Keratinocyte (primary cell): ENCODE data around the gene CELSR1. TPM values are rescaled to one million over a fixed set of nuclear protein-coding genes. Genes with fewer than 3 reads are reported as not detected.

Experiments
- DNase-seq: peaks from one replicate; pipeline ENCODE4 v3.0.0-alpha.2; 2011; ENCODE audit warnings: low read depth, missing footprints, low spot score
- FAIRE-seq: peaks from 2 replicates; lab custom pipeline; 2011; peaks lifted over from hg19 to GRCh38; lab: Jason Lieb, UNC
- H2AFZ ChIP-seq: 2 replicates; pipeline ENCODE4 v1.6.0; 2012; ENCODE audit warnings: low read length, control low read depth, inconsistent platforms; ENCODE audit not compliant: control insufficient read depth
- H3K27ac ChIP-seq: 2 replicates; pipeline ENCODE4 v1.5.1; 2011; ENCODE audit warnings: low read length; ENCODE audit not compliant: control insufficient read depth, insufficient read depth
- H3K27me3 ChIP-seq: 3 replicates; pipeline ENCODE4 v1.6.0; 2011; ENCODE audit warnings: low read length; ENCODE audit not compliant: control insufficient read depth, insufficient read depth; ENCODE audit errors: extremely low read depth
- H3K36me3 ChIP-seq, 2 experiments: 2 replicates in 1 of 2; 3 replicates in 1 of 2; pipeline ENCODE4 v1.5.1; 2011; ENCODE audit warnings: low read length in 2 of 2, mild to moderate bottlenecking in 1 of 2; ENCODE audit not compliant: control insufficient read depth in 2 of 2, insufficient read depth in 2 of 2; ENCODE audit errors: extremely low read depth in 1 of 2
- H3K4me1 ChIP-seq: 3 replicates; pipeline ENCODE4 v1.5.1; 2011; ENCODE audit warnings: low read length; ENCODE audit not compliant: control insufficient read depth, insufficient read depth; ENCODE audit errors: extremely low read depth
- H3K4me2 ChIP-seq: 3 replicates; pipeline ENCODE4 v1.6.0; 2011; ENCODE audit warnings: low read depth, low read length; ENCODE audit not compliant: control insufficient read depth, insufficient read depth; ENCODE audit errors: extremely low read depth
- H3K4me3 ChIP-seq, 3 experiments: fragments of 200-600 bp in 1 of 3; sonication (generic) in 1 of 3; 2 replicates in 2 of 3; 3 replicates in 1 of 3; pipeline ENCODE4 v1.5.1; 2011 to 2016; ENCODE audit warnings: low read length in 3 of 3, mild to moderate bottlenecking in 3 of 3, control low read depth in 2 of 3, inconsistent platforms in 1 of 3, low read depth in 1 of 3, mixed read lengths in 1 of 3, mixed run types in 1 of 3, moderate library complexity in 1 of 3; ENCODE audit not compliant: control insufficient read depth in 2 of 3, insufficient read depth in 2 of 3; ENCODE audit errors: extremely low read depth in 1 of 3
- H3K79me2 ChIP-seq: 2 replicates; pipeline ENCODE4 v1.6.0; 2012; ENCODE audit warnings: low read length; ENCODE audit not compliant: control insufficient read depth, insufficient read depth
- H3K9ac ChIP-seq: 3 replicates; pipeline ENCODE4 v1.6.0; 2011; ENCODE audit warnings: low read length; ENCODE audit not compliant: control insufficient read depth, insufficient read depth; ENCODE audit errors: extremely low read depth
- H3K9me1 ChIP-seq: 3 replicates; pipeline ENCODE4 v1.6.0; 2011; ENCODE audit warnings: low read length; ENCODE audit not compliant: control insufficient read depth, insufficient read depth; ENCODE audit errors: extremely low read depth
- H3K9me3 ChIP-seq: 2 replicates; pipeline ENCODE4 v1.5.1; 2012; ENCODE audit warnings: low read depth, low read length; ENCODE audit not compliant: control insufficient read depth
- H4K20me1 ChIP-seq: 3 replicates; pipeline ENCODE4 v1.6.0; 2011; ENCODE audit warnings: low read length; ENCODE audit not compliant: control insufficient read depth, insufficient read depth; ENCODE audit errors: extremely low read depth
- CTCF ChIP-seq, 3 experiments: IDR thresholded peaks in 1 of 3; conservative IDR thresholded peaks in 1 of 3; optimal IDR thresholded peaks in 1 of 3; 2 replicates in 2 of 3; 3 replicates in 1 of 3; pipeline versions ENCODE3 to v1.5.1; 2011; ENCODE audit warnings: low read length in 3 of 3, mild to moderate bottlenecking in 3 of 3, moderate library complexity in 2 of 3, control low read depth in 1 of 3, inconsistent platforms in 1 of 3; ENCODE audit not compliant: insufficient read depth in 2 of 3; ENCODE audit errors: extremely low read depth in 1 of 3
- EZH2 ChIP-seq: IDR thresholded peaks from one replicate; pipeline ENCODE4 v1.6.1; 2012; ENCODE audit warnings: inconsistent platforms, mild to moderate bottlenecking, low read length, moderate library complexity
- dilution Hi-C: fragments of 300-500 bp; cut with MboI; formaldehyde crosslinking; loops from one replicate; pipeline ENCODE4 v1.7.0; 2020; ENCODE audit warnings: low sequenced_read_pairs; ENCODE audit not compliant: extremely low pct_ligation_motif_present
- polyA plus RNA-seq, 5 experiments: library from polyadenylated mRNA; depleted of rRNA in 3 of 5; stranded (reverse) in 3 of 5; stranded (forward) in 1 of 5; unstranded in 1 of 5; fragments of >200 nt; gene quantifications; 1 replicate in 1 of 5; 2 replicates in 3 of 5; 3 replicates in 1 of 5; pipeline versions ENCODE4 v1.2.1 to v1.2.3, GENCODE V29; 2011 to 2012; ENCODE audit warnings: missing spikeins in 2 of 5, low read depth in 1 of 5, low replicate concordance in 1 of 5

CELSR1 gene
- polyA plus RNA-seq, 1 donor (not counting 4 experiments of a cell fraction or from before 2014, with no cell fraction given), result 16.1 TPM

- dilution Hi-C loops, result no loop called here
- H2AFZ ChIP-seq, result no peak overlapping the region
- FAIRE-seq (no peak), DNase-seq (no peak)
- TF ChIP-seq EZH2, result no peak
- TF ChIP-seq CTCF (optimal IDR thresholded peaks at IDR 0.05 in 1 of 3, IDR thresholded peaks at IDR 0.05 in 1 of 3, conservative IDR thresholded peaks at IDR 0.05 in 1 of 3; ENCODE audit: extremely low read depth in 1 of 3, insufficient read depth in 2 of 3, low read length in 3 of 3), result no peak
- H3K27me3 ChIP-seq, result no peaks in the 10 kb centered on the region
- H3K4me2 ChIP-seq, result no peak overlapping the region
- peaks cover 2% of the 10 kb centered on the region for H3K9me1 ChIP-seq
- no peak overlapping the region for H3K9ac ChIP-seq
- peaks cover 43% of the 10 kb centered on the region for H3K79me2 ChIP-seq
- no peak overlapping the region for H3K27ac ChIP-seq
- H3K9me3 ChIP-seq, result no peaks in the 10 kb centered on the region
- H3K4me1 ChIP-seq, result peaks cover 41% of the 10 kb centered on the region
- H4K20me1 ChIP-seq, result no peaks in the 10 kb centered on the region
- no peak overlapping the region for H3K4me3 ChIP-seq
- H3K36me3 ChIP-seq, result peaks cover 8% of the 10 kb centered on the region in 2 experiments
These were observed 25.4 kb downstream of the CELSR1 start for GRCh38 chr22:46512039-46512370.

GRCh38 chr22:46511151-46512038, 26.0 kb downstream of the CELSR1 start:
- H3K36me3 ChIP-seq, result peaks cover 8% of the 10 kb centered on the region in 2 experiments
- H3K9me1 ChIP-seq, result peaks cover 2% of the 10 kb centered on the region
- H3K27ac ChIP-seq, result peak overlapping the region; percentile 52
- FAIRE-seq (peak; percentile 77), DNase-seq (no peak)
- no peak overlapping the region for H3K4me3 ChIP-seq
- H4K20me1 ChIP-seq, result no peaks in the 10 kb centered on the region
- H3K4me2 ChIP-seq, result peak overlapping the region; percentile 33
- H2AFZ ChIP-seq, result no peak overlapping the region
- H3K9ac ChIP-seq, result peak overlapping the region; percentile 54
- dilution Hi-C loops, result no loop called here
- H3K79me2 ChIP-seq, result peaks cover 40% of the 10 kb centered on the region
- no peak for TF ChIP-seq CTCF (optimal IDR thresholded peaks at IDR 0.05 in 1 of 3, IDR thresholded peaks at IDR 0.05 in 1 of 3, conservative IDR thresholded peaks at IDR 0.05 in 1 of 3; ENCODE audit: extremely low read depth in 1 of 3, insufficient read depth in 2 of 3, low read length in 3 of 3)
- no peak for TF ChIP-seq EZH2
- H3K4me1 ChIP-seq, result peaks cover 41% of the 10 kb centered on the region
- H3K9me3 ChIP-seq, result no peaks in the 10 kb centered on the region
- H3K27me3 ChIP-seq, result no peaks in the 10 kb centered on the region
